IPS-18a (cell line): ENCODE data around the gene SCARF2.
"Not testable (repeated sequence)": the region's sequence is repeated elsewhere in the genome, so short reads cannot be mapped to it uniquely, and the experiment has no call there.

Experiments used
- H3K27ac ChIP-seq: one replicate; pipeline ENCODE4 v1.5.1; 2013; ENCODE audit warnings: low read length
- H3K27me3 ChIP-seq: one replicate; pipeline ENCODE4 v1.6.1; 2013; ENCODE audit warnings: mild to moderate bottlenecking, low read length; ENCODE audit not compliant: control insufficient read depth, insufficient read depth
- H3K36me3 ChIP-seq: one replicate; pipeline ENCODE4 v1.6.1; 2013; ENCODE audit warnings: low read depth, low read length; ENCODE audit not compliant: control insufficient read depth
- H3K4me1 ChIP-seq: one replicate; pipeline ENCODE4 v1.6.1; 2013; ENCODE audit warnings: low read depth, low read length; ENCODE audit not compliant: control insufficient read depth
- H3K4me3 ChIP-seq: one replicate; pipeline ENCODE4 v1.5.1; 2013; ENCODE audit warnings: low read length
- H3K9ac ChIP-seq: one replicate; pipeline ENCODE4 v1.6.1; 2013; ENCODE audit warnings: mild to moderate bottlenecking, low read length, moderate library complexity
- H3K9me3 ChIP-seq: one replicate; pipeline ENCODE4 v1.6.1; 2013; ENCODE audit warnings: low read depth, low read length; ENCODE audit not compliant: control insufficient read depth

SCARF2 gene

DNA sequence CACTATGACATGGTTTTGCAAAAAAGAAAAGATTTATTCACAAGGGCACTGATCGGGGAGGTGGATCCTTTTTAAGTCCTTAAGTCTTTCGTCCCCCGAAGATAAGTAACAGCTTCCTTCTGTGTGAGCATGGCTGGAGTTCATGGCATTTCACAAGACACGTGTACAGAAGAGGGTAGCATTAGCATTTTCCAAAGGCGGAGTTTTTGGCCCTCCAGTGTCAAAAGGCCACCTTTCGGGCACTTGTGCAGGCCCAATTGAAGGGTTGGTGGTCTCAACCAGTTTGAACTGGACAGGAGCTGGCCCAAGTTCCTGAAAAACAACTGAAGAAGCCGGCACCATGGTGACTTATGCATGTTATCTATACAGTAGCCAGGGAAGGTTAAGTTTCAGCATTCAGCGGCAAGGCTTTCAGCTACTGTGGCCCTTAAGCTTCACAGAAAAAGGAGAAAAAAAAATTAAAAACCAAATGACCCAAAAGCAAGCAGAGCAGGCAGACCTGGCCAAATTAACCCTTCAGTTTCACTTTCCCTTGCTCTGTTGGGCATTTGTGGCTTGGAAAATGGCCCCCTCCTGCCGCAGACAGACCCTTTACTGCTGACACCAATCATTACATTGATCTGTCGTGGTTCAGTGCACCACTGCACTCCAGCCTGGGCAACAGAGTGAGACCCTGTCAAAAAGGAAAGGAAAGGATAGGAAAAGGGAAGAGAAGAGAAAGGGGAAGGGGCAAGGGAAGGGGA, 25.0 kb downstream of the SCARF2 start:
- Histone ChIP-seq H3K27ac (no peak overlapping the region), H3K4me1 (no peaks in the 10 kb centered on the region), H3K27me3 (no peaks in the 10 kb centered on the region), H3K4me3 (no peak overlapping the region), H3K9ac (no peak overlapping the region), H3K36me3 (peaks cover 1% of the 10 kb centered on the region), H3K9me3 (no peaks in the 10 kb centered on the region)

DNA sequence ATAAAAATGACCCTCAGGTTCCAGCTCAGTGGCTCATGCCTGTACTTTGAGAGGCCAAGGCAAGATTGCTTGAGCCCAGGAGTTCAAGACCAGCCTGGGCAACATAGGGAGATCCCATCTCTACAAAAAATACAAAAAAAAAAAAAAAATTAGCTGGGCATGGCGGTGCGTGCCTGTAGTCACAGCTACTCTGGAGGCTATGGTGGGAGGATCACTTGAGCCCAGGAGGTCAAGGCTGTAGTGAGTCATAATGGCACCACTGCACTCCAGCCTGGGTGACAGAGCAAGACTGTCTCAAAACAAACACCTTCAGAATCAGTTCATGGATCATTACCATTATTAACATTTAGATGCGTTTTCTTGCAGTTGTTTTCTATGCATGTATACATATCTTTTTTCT, 28.2 kb downstream of the SCARF2 start:
- H3K27me3 ChIP-seq, H3K27ac ChIP-seq, H3K4me1 ChIP-seq, H3K9me3 ChIP-seq, H3K9ac ChIP-seq, H3K4me3 ChIP-seq: not testable (repeated sequence)
- H3K36me3 ChIP-seq: peaks cover 22% of the 10 kb centered on the region

GRCh38 chr22:20408891-20409290, 28.7 kb downstream of the SCARF2 start:
- no peak overlapping the region for H3K9ac ChIP-seq
- no peak overlapping the region for H3K27ac ChIP-seq
- H3K4me1 ChIP-seq: no peaks in the 10 kb centered on the region
- H3K36me3 ChIP-seq: peaks cover 25% of the 10 kb centered on the region
- H3K4me3 ChIP-seq: no peak overlapping the region
- H3K27me3 ChIP-seq: no peaks in the 10 kb centered on the region
- H3K9me3 ChIP-seq: no peaks in the 10 kb centered on the region

GRCh38 chr22:20407829-20408228, 29.8 kb downstream of the SCARF2 start:
- H3K27ac ChIP-seq: no peak overlapping the region
- H3K4me1 ChIP-seq: no peaks in the 10 kb centered on the region
- H3K27me3 ChIP-seq: no peaks in the 10 kb centered on the region
- no peak overlapping the region for H3K4me3 ChIP-seq
- H3K36me3 ChIP-seq: peaks cover 36% of the 10 kb centered on the region
- no peaks in the 10 kb centered on the region for H3K9me3 ChIP-seq
- no peak overlapping the region for H3K9ac ChIP-seq

DNA sequence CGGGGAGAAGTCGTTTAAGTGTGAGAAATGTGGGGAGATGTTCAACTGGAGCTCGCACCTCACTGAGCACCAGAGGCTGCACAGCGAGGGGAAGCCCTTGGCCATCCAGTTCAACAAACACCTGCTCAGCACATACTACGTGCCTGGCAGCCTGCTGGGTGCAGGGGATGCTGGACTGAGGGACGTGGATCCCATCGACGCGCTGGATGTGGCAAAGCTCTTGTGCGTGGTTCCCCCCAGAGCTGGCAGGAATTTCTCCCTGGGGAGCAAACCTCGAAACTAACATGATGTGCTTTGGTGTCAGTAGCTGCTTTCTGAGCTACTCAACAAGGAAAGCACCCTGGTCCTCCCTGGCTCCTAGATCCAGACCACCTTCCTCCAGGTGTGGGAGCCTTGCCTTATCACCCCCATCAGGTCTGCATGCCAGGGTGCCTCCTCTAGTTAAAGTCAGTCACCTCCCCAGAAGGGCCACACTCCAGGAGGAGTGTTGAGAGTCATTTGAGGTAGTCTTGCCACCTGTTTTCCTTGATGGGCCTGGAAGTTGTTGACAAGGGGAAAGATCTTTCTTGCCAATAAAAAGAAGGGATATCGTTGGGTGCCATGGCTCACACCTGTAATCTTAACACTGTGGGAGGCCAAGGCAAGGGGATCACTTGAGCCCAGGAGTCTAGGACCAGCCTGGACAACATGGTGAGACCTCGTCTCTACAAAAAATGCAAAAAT, 30.8 kb downstream of the SCARF2 start:
- Histone ChIP-seq H3K4me3 (no peak overlapping the region), H3K36me3 (peaks cover 39% of the 10 kb centered on the region), H3K9me3 (no peaks in the 10 kb centered on the region), H3K27me3 (no peaks in the 10 kb centered on the region), H3K4me1 (no peaks in the 10 kb centered on the region), H3K9ac (no peak overlapping the region), H3K27ac (no peak overlapping the region)

- Histone ChIP-seq H3K27ac (no peak overlapping the region), H3K4me3 (no peak overlapping the region), H3K36me3 (peaks cover 41% of the 10 kb centered on the region), H3K4me1 (no peaks in the 10 kb centered on the region), H3K27me3 (no peaks in the 10 kb centered on the region), H3K9ac (no peak overlapping the region), H3K9me3 (no peaks in the 10 kb centered on the region)
These were observed 31.5 kb downstream of the SCARF2 start for GRCh38 chr22:20405931-20406685.

- no peak overlapping the region for H3K9ac ChIP-seq
- H3K9me3 ChIP-seq: no peaks in the 10 kb centered on the region
- peaks cover 45% of the 10 kb centered on the region for H3K36me3 ChIP-seq
- H3K27ac ChIP-seq: no peak overlapping the region
- H3K27me3 ChIP-seq: no peaks in the 10 kb centered on the region
- no peaks in the 10 kb centered on the region for H3K4me1 ChIP-seq
- H3K4me3 ChIP-seq: no peak overlapping the region
These were observed 32.2 kb downstream of the SCARF2 start for GRCh38 chr22:20405291-20405930.

- H3K9me3 ChIP-seq: no peaks in the 10 kb centered on the region
- H3K27ac ChIP-seq: no peak overlapping the region
- no peaks in the 10 kb centered on the region for H3K27me3 ChIP-seq
- H3K4me3 ChIP-seq: no peak overlapping the region
- H3K4me1 ChIP-seq: no peaks in the 10 kb centered on the region
- no peak overlapping the region for H3K9ac ChIP-seq
- H3K36me3 ChIP-seq: peaks cover 47% of the 10 kb centered on the region
These were observed 32.7 kb downstream of the SCARF2 start for GRCh38 chr22:20404881-20405280.

DNA sequence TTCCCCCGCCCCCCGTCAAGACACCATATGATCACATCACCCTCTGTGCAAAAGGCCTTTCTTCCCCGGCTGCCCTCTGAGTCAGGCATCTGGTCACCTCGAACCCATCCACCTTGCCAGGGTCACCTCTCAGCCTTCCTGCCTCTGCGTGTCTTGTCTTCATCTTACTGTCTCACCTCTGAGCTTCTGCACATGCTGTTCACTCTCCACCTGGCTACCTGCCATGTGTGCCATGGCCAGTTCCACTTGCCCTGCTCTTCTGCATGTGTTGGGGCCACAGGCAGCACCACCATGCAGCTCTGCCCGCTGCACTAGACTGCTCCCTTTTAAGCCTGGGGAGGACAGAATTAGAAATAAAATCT, 33.9 kb downstream of the SCARF2 start:
- Histone ChIP-seq H3K4me3 (no peak overlapping the region), H3K27ac (no peak overlapping the region), H3K27me3 (no peaks in the 10 kb centered on the region), H3K36me3 (peaks cover 47% of the 10 kb centered on the region), H3K9me3 (no peaks in the 10 kb centered on the region), H3K9ac (no peak overlapping the region), H3K4me1 (no peaks in the 10 kb centered on the region)

DNA sequence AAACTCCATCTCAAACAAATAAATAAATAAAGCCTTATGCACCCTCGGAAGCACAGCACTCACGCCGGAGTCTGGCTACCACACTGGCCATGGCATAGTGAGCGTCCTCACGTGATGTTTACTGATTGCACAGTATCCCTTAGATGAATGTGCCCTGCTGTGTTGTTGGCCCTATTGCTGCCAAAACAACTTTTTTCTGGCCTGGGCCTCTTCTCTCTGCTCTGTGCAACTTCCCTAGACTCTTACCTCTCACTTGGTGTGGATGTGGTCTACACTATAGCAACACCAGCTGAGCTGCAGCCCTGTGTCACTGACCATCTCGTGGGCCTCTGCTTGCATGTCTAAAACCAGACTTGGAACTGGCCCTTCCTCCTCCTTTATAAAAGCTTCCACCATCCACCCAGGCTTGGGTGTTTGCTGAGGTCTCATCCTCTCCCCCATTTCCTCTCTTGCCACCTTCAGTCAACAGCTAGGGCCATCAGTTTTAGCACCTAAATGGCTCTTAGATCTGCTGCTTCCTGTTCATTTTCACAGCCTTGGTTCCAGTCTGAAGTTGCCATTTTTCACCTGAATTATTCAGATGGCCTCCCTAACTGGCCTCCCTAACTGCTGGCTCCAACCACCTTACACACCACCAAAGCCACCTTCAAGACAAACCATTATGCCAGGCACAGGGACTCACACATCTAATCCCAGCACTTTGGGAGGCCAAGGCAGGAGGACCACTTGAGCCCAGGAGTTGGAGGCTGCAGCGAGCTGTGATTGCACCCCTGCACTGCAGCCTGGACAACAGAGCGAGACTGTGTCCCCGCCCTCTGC, 34.5 kb downstream of the SCARF2 start:
- Histone ChIP-seq H3K27ac (no peak overlapping the region), H3K9ac (no peak overlapping the region), H3K36me3 (peaks cover 47% of the 10 kb centered on the region)

More for the DNA sequence above, 34.5 kb downstream of the SCARF2 start:
- Histone ChIP-seq H3K4me3 (no peak overlapping the region), H3K4me1 (no peaks in the 10 kb centered on the region), H3K9me3 (no peaks in the 10 kb centered on the region), H3K27me3 (no peaks in the 10 kb centered on the region)
